Caco-2 (cell line): ENCODE results near the gene NKX2-4. TPM values are rescaled to one million over a fixed set of nuclear protein-coding genes. Genes with fewer than 3 reads are reported as not detected.
"Not testable (repeated sequence)": the region's sequence is repeated elsewhere in the genome, so short reads cannot be mapped to it uniquely, and the experiment has no call there.

Experiments used
- BruUV-seq: library from RNA; stranded (reverse); fragments of 400-500 nt; replicated peaks from 2 replicates; lab custom pipeline; 2021; lab: Mats Ljungman, UMichigan
- CTCF ChIA-PET: fragments of 300-600 bp; sonication (Branson Sonifier 250); formaldehyde crosslinking; loops from one replicate; lab custom pipeline; 2022; ENCODE audit warnings: antibody characterized with exemption; lab: Charles Lee
- POLR2A ChIA-PET: fragments of 300-600 bp; sonication (Branson Sonifier 250); formaldehyde crosslinking; loops from one replicate; lab custom pipeline; 2022; ENCODE audit warnings: antibody characterized with exemption; lab: Charles Lee
- DNase-seq, 2 experiments: peaks; one replicate each; pipeline versions ENCODE4 v3.0.0 to v3.0.0-alpha.2; 2020 to 2022
- H3K27me3 ChIP-seq: replicated peaks from 2 replicates; pipeline ENCODE4 v1.6.0; 2011; ENCODE audit warnings: low read length; ENCODE audit not compliant: control insufficient read depth, insufficient read depth
- H3K36me3 ChIP-seq: 2 replicates; pipeline ENCODE4 v1.5.1; 2011; ENCODE audit warnings: low read length; ENCODE audit not compliant: control insufficient read depth, insufficient read depth
- H3K4me1 ChIP-seq: fragments of 250-450 bp; sonication (Bioruptor Pico); 2 replicates; pipeline ENCODE4 v1.5.1; 2020; ENCODE audit warnings: mild to moderate bottlenecking
- H3K4me3 ChIP-seq: 2 replicates; pipeline ENCODE4 v1.5.1; 2011; ENCODE audit warnings: low read depth, mild to moderate bottlenecking, control low read depth, low read length
- H3K9me3 ChIP-seq: fragments of 250-450 bp; sonication (Bioruptor Pico); 2 replicates; pipeline ENCODE4 v1.5.1; 2020; ENCODE audit warnings: mild to moderate bottlenecking, moderate library complexity
- H3K27ac Mint-ChIP-seq: one replicate; pipeline ENCODE4 v1.8.0; 2022; ENCODE audit warnings: mixed read lengths; ENCODE audit not compliant: unreplicated experiment
- H3K27me3 Mint-ChIP-seq: one replicate; pipeline ENCODE4 v1.8.0; 2022; ENCODE audit warnings: mixed read lengths; ENCODE audit not compliant: insufficient read depth, unreplicated experiment
- H3K36me3 Mint-ChIP-seq: one replicate; pipeline ENCODE4 v1.8.0; 2022; ENCODE audit warnings: mild to moderate bottlenecking, mixed read lengths; ENCODE audit not compliant: insufficient read depth, unreplicated experiment
- H3K4me1 Mint-ChIP-seq: one replicate; pipeline ENCODE4 v1.8.0; 2022; ENCODE audit warnings: low read depth, mixed read lengths; ENCODE audit not compliant: unreplicated experiment
- H3K4me3 Mint-ChIP-seq: one replicate; pipeline ENCODE4 v1.8.0; 2022; ENCODE audit warnings: mild to moderate bottlenecking, moderate library complexity, mixed read lengths; ENCODE audit not compliant: unreplicated experiment
- H3K9me3 Mint-ChIP-seq: one replicate; pipeline ENCODE4 v1.8.0; 2022; ENCODE audit warnings: mixed read lengths; ENCODE audit not compliant: unreplicated experiment
- CTCF ChIP-seq, 2 experiments: fragments of 200-600 bp in 1 of 2; IDR thresholded peaks; 1 replicate in 1 of 2; 2 replicates in 1 of 2; pipeline versions ENCODE4 v1.5.1 to v1.8.0; 2011 to 2022; ENCODE audit warnings: antibody characterized with exemption in 1 of 2, control low read depth in 1 of 2, inconsistent platforms in 1 of 2, low read depth in 1 of 2, low read length in 1 of 2, mild to moderate bottlenecking in 1 of 2, moderate library complexity in 1 of 2; ENCODE audit not compliant: insufficient read depth in 1 of 2, severe bottlenecking in 1 of 2, unreplicated experiment in 1 of 2
- intact Hi-C: fragments of 100-400 bp; cut with micrococcal nuclease; formaldehyde crosslinking; loops from one replicate; pipeline ENCODE4 v1.10.0; 2022; ENCODE audit not compliant: unreplicated experiment
- total RNA-seq: library from RNA; stranded (reverse); gene quantifications from 2 replicates; pipeline ENCODE4 v1.2.3, GENCODE V29; 2022

NKX2-4 gene
- total RNA-seq, 1 experiment from 2014 or later, result not detected

DNA sequence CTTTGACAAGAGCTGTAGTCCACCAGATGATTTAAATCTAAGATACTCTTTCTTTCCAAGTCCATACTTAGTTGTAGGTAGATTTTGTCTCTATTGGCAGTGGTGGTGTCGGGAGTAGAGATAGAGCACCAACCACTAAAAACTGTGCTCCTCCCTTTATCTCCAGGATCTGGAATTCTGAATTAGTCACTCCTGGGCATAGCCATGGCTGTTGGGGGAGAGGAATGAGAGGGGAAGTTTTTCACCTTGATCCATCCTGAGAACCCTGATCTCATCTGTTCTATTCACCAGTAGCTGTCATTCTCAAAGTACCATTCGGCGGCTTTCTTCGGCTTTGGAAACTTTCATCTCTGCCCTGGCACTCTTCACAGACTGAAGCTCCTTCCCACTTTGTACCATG lies 35.6 kb upstream of the NKX2-4 start:
- H3K27me3 Mint-ChIP-seq, result peaks cover 11% of the 10 kb centered on the region
- no TSS peak for BruUV-seq
- no peaks in the 10 kb centered on the region for H3K9me3 Mint-ChIP-seq
- H3K27ac Mint-ChIP-seq, result no peak overlapping the region
- H3K36me3 Mint-ChIP-seq, result no peaks in the 10 kb centered on the region
- Histone ChIP-seq H3K4me1 (no peaks in the 10 kb centered on the region), H3K27me3 (no peaks in the 10 kb centered on the region; the same call in 1 of the 2 replicates), H3K9me3 (no peaks in the 10 kb centered on the region), H3K36me3 (no peaks in the 10 kb centered on the region), H3K4me3 (no peak overlapping the region)
- no peaks in the 10 kb centered on the region for H3K4me1 Mint-ChIP-seq
- TF ChIP-seq CTCF (IDR thresholded peaks at IDR 0.05; ENCODE audit: insufficient read depth in 1 of 2, low read depth in 1 of 2, low read length in 1 of 2, severe bottlenecking in 1 of 2, unreplicated experiment in 1 of 2), result no peak
- intact Hi-C loops, result no loop called here
- ChIA-PET POLR2A (no interaction called here), CTCF (no interaction called here)
- no peak overlapping the region for H3K4me3 Mint-ChIP-seq
- DNase-seq, result no peak

- peaks cover 5% of the 10 kb centered on the region; the same call in 1 of the 2 replicates for H3K9me3 ChIP-seq
- no peak for TF ChIP-seq CTCF (IDR thresholded peaks at IDR 0.05; ENCODE audit: insufficient read depth in 1 of 2, low read depth in 1 of 2, low read length in 1 of 2, severe bottlenecking in 1 of 2, unreplicated experiment in 1 of 2)
- no peak overlapping the region for H3K4me3 ChIP-seq
- H3K27ac Mint-ChIP-seq, result no peak overlapping the region
- no peaks in the 10 kb centered on the region for H3K4me1 Mint-ChIP-seq
- no TSS peak for BruUV-seq
- intact Hi-C loops, result no loop called here
- DNase-seq, result no peak
- no peaks in the 10 kb centered on the region for H3K4me1 ChIP-seq
- no peaks in the 10 kb centered on the region; the same call in 1 of the 2 replicates for H3K27me3 ChIP-seq
- no peaks in the 10 kb centered on the region for H3K36me3 ChIP-seq
- H3K4me3 Mint-ChIP-seq, result no peak overlapping the region
- H3K9me3 Mint-ChIP-seq, result peaks cover 5% of the 10 kb centered on the region
- peaks cover 9% of the 10 kb centered on the region for H3K27me3 Mint-ChIP-seq
- ChIA-PET POLR2A (no interaction called here), CTCF (no interaction called here)
- H3K36me3 Mint-ChIP-seq, result no peaks in the 10 kb centered on the region
Measured at GRCh38 chr20:21430020-21430419, 32.7 kb upstream of the NKX2-4 start.

DNA sequence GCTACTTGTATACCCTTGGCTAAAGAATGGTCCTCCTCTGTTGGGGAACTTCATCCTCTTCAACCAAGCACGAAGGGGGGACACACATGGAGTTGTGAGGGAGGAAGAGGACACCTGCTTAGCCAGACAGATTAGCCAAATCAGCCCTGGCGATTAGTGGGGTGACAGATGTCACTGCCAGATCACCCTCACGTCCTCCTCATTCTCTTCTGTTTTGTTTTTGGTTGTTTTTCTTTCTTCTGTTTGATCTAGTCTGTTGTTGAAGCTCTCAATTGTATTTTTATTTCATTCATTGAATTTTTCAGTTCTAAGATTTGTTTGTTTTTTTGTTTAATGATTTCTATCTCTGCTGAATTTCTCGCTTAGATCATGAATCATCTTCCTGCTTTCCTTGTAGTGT lies 27.5 kb upstream of the NKX2-4 start:
- Mint-ChIP-seq H3K4me1 (no peaks in the 10 kb centered on the region), H3K4me3 (no peak overlapping the region), H3K9me3 (peaks cover 21% of the 10 kb centered on the region), H3K36me3 (no peaks in the 10 kb centered on the region), H3K27ac (no peak overlapping the region), H3K27me3 (no peaks in the 10 kb centered on the region)
- no peak overlapping the region for H3K4me3 ChIP-seq
- H3K9me3 ChIP-seq, result peaks cover 9% of the 10 kb centered on the region; the same call in 1 of the 2 replicates
- no TSS peak for BruUV-seq
- ChIA-PET POLR2A (no interaction called here), CTCF (no interaction called here)
- intact Hi-C loops, result no loop called here
- no peak for DNase-seq
- H3K27me3 ChIP-seq, result no peaks in the 10 kb centered on the region
- TF ChIP-seq CTCF (IDR thresholded peaks at IDR 0.05; ENCODE audit: insufficient read depth in 1 of 2, low read depth in 1 of 2, low read length in 1 of 2, severe bottlenecking in 1 of 2, unreplicated experiment in 1 of 2), result no peak
- no peaks in the 10 kb centered on the region for H3K4me1 ChIP-seq
- H3K36me3 ChIP-seq, result no peaks in the 10 kb centered on the region

DNA sequence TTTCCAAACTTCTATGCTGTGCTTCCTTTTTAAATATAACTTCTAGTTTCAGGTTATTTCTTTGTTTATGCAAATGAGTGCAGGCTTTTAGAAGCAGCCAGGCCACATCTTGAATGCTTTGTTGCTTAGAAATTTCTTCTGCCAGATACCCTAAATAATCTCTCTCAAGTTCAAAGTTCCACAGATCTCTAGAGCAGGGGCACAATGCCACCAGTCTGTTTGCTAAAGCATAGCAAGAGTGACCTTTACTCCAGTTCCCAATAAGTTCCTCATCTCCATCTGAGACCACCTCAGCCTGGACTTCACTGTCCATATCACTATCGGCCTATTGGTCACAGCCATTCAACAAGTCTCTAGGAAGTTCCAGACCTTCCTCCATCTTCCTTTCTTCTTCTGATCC lies 26.4 kb upstream of the NKX2-4 start:
- H3K27ac Mint-ChIP-seq, H3K4me1 ChIP-seq, H3K4me3 ChIP-seq, intact Hi-C loops, H3K4me3 Mint-ChIP-seq, H3K27me3 Mint-ChIP-seq, POLR2A ChIA-PET, H3K4me1 Mint-ChIP-seq, H3K36me3 Mint-ChIP-seq, CTCF ChIA-PET, H3K27me3 ChIP-seq, BruUV-seq, H3K9me3 ChIP-seq, H3K36me3 ChIP-seq, DNase-seq: not testable (repeated sequence)
- H3K9me3 Mint-ChIP-seq, result peaks cover 21% of the 10 kb centered on the region
